ENCODE data around the gene PTP4A2.

- no peak for TF ChIP-seq POLR2A (IDR thresholded peaks at IDR 0.05; ENCODE audit: low read length)
- TF ChIP-seq GATA1 (IDR thresholded peaks at IDR 0.05; ENCODE audit: low read depth, low read length) = no peak
Measured at GRCh38 chr1:31862071-31862470, 76.1 kb downstream of the PTP4A2 start.

Measured in erythroblast (primary cell).